AML-193 (cell line): ENCODE measurements around the gene CEP97.
A peak's percentile ranks its signal among the peaks of the same experiment; 100 is the strongest.
"Not testable (repeated sequence)": the region's sequence is repeated elsewhere in the genome, so short reads cannot be mapped to it uniquely, and the experiment has no call there.

Experiments
- DNase-seq, 2 experiments: peaks; one replicate each; lab custom pipeline; 2025; lab: John Stamatoyannopoulos, UW

Gene CEP97

DNA sequence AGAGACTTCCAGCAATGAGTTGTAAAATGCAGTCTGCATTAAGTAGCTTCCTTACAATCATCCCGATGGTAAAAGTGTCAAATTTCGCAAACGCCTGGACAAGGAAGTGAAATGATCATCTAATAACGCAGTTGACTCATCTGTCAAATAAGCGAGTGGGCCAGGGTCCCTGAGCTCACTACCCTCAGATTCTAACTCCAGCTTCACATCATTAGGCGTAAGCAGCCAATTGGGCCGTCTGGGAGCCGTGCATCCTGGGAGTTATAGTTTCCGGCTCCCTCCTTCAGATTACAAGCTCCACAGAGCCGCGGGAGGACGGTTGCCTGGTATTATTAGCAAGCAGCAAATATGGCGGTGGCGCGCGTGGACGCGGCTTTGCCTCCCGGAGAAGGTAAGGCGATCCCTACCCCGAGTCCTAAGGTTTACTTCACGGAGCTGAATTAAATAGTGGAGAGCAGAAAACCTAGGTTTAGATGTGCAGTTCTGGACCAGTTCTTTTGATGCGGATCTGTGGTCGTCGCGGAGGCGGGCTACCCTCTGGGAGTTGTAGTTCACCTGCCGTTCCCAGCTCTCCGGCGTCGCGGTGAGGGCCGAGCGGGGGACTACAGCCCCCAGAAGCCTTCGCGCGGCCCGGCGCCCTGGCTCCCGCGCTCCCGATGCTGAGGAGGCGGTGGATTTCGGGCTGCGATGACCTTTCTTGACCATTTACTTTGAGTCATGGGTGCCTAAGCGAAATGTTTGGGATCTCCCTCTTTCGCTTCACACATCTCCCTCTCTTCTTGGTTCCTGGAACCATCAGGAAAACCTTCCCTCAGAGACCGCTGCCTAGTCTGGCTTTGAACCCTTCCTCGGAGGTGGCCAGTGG lies at the start of gene CEP97:
CEP97 (plus strand) TSS at position 286 of the 865 bp plus-strand sequence; CDS start at position 349, 63 bp downstream.
- peak; percentile 95 to 98 for DNase-seq

DNA sequence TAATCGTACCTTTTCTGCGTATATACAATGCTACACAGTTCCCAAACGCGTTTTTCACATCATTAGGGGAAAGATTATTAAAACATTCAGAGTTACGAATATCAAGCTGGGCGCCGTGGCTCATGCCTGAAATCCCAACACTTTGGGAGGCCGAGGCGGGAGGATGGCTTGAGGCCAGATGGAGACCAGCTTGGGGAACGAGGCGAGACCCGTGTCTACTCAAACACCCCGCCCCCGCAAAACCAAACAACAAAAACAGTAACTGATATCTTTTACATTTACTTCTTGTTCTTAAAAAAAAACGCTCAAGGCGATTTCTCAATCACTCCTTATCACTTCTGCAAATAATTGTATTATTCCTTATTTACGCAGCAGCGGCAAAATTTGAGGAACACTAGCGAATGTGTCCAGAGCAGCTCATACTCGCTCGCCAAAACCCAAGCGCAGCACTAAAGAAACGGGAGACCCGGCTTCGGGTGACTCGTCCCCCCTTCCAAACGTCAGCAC lies 48.7 kb upstream of the CEP97 start:
- DNase-seq = no peak

GRCh38 chr3:101676216-101676764 lies 48.1 kb upstream of the CEP97 start:
- no peak for DNase-seq

DNA sequence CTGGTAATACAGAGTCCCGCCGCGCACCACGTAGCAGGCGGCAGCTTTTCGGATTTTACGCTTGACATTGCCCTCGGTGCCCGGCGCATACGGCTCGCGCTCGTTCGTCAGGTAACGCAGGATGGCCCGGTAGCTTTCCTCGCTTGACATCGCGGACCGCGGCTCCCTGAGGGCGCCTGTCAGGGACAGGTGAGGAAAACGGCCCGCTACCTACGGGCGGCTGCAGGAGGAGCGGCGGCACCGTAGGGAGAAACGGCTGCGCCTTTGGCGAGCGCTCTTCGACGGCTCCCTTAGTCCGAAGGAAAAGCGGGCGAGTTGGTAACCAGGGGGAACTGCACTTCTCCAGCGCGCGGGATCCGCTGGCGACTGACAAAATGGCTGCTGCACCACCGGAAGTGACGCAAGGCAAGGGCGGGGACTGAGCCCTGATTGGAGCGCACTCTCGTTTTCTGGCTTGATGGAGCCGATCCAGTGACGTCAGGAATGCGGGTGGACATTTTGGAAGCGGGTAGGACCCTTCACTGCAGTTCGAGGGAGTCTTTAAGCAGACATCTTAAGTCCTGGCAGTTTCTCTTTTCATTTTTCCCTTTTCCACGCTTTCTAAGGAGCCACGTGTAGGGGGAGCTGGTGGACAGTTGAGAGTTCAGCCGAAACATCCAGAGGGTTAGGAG lies 47.5 kb upstream of the CEP97 start, which contains the start of gene ZBTB11:
ZBTB11 (minus strand) TSS at position 368 of the 671 bp plus-strand sequence; CDS start at position 150, 218 bp downstream.
- DNase-seq = no peak

GRCh38 chr3:101677436-101678286 lies 46.8 kb upstream of the CEP97 start:
- no peak for DNase-seq

- not testable (repeated sequence) for DNase-seq
These were observed 45.6 kb upstream of the CEP97 start for GRCh38 chr3:101678837-101679236.

GRCh38 chr3:101680466-101680865 lies 43.9 kb upstream of the CEP97 start:
- no peak for DNase-seq

DNA sequence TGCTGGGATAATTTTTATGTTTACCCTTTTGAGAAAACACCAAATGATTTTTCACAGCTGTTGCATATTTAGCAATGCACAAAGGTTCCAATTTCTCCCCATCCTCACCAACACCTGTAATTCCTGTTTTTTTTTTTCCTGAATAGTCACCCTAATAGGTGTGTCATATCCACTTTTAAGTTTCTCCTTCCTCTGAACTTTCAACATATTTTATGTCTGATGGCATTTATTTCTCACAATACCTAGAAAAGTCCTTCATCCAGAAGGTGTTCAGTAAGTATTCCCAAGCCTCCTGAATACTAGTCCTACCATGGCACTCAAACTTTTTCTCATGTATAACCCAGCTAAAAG lies 39.4 kb upstream of the CEP97 start:
- DNase-seq = no peak

GRCh38 chr3:101685870-101686307 lies 38.5 kb upstream of the CEP97 start:
- DNase-seq = no peak

DNA sequence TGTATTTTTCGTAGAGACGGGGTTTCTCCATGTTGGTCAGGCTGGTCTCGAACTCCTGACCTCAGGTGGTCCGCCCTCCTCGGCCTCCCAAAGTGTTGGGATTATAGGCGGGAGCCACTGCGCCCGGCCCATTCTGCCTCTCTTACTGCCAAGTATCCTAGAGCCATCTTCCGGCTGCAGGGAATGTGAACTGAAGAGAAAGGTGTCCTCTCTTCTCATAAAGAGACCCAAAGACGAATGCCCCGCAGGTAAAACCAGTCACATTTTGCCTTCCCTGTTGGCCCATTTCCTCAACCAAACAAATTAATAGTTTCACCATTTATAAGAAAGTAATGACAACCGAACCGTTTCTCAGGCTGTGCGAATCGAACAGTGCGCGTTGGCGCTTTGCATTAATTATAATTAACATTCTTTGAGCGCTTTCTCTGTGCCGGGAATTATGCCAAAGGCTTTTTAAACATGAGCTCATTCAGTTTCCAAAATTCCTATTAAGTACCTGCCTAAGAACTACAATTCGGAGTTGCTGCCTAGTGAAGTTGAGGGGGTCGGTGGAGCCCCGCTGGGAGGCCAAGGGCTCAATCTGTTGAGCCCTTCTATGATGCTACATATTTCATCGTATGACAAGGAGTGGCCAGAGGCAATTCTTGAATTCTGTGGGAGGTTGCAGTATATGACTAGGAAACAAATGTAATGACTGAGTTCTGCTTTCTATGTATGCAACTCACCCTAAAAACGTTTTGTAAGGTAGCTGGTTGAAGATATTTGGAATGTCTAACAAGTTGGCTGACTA lies 37.1 kb upstream of the CEP97 start:
- DNase-seq = no peak

GRCh38 chr3:101689286-101689685 lies 35.1 kb upstream of the CEP97 start:
- no peak for DNase-seq

DNA sequence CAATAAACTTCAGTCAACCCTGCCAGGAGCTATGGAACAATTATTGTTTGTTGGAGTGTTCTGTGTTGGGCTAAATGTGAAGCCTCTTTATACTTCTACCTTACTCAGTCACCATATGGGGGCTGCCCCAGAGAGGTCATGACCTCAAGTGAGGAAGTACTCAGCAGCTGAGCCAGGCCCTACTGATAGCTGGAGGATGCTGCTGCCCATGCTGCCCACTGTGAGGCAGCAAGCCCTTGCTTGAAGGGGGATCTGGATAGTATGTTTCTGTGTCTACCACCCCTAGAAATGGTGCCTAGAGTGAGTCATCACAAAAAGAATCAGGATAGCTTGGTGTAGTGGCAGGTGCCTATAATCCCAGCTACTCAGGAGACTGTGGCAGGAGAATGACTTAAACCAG lies 33.4 kb upstream of the CEP97 start:
- no peak for DNase-seq

DNA sequence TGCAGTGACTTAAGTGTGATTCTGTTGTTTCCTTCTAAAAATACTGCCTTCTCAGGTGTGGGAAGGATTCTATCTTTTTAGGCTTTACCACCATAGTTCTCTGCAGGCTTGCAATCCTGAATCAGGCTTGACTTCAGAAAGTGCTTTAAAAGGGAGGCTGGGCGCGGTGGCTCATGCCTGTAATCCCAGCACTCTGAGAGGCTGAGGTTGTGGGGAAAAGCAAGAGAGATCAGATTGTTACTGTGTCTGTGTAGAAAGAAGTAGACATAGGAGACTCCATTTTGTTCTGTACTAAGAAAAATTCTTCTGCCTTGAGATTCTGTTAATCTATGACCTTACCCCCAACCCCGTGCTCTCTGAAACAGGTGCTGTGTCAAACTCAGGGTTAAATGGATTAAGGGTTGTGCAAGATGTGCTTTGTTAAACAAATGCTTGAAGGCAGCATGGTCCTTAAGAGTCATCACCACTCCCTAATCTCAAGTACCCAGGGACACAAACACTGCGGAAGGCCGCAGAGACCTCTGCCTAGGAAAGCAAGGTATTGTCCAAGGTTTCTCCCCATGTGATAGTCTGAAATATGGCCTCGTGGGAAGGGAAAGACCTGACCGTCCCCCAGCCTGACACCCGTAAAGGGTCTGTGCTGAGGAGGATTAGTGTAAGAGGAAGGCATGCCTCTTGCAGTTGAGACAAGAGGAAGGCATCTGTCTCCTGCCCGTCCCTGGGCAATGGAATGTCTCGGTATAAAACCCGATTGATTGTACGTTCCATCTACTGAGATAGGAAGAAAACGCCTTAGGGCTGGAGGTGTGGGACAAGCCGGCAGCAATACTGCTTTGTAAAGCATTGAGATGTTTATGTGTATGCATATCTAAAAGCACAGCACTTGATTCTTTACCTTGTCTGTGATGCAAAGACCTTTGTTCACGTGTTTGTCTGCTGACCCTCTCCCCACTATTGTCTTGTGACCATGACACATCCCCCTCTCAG lies 32.4 kb upstream of the CEP97 start:
- DNase-seq = not testable (repeated sequence)

DNA sequence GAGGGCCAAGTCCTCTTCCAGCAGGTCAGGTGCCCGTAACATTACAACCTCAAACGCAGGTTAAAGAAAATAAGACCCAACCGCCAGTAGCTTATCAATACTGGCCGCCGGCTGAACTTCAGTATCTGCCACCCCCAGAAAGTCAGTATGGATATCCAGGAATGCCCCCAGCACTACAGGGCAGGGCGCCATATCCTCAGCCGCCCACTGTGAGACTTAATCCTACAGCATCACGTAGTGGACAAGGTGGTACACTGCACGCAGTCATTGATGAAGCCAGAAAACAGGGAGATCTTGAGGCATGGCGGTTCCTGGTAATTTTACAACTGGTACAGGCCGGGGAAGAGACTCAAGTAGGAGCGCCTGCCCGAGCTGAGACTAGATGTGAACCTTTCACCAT lies 30.9 kb upstream of the CEP97 start:
- not testable (repeated sequence) for DNase-seq

DNA sequence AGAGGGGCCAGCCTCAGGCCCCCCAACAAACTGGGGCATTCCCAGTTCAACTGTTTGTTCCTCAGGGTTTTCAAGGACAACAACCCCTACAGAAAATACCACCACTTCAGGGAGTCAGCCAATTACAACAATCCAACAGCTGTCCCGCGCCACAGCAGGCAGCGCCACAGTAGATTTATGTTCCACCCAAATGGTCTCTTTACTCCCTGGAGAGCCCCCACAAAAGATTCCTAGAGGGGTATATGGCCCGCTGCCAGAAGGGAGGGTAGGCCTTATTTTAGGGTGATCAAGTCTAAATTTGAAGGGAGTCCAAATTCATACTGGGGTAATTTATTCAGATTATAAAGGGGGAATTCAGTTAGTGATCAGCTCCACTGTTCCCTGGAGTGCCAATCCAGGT lies 29.6 kb upstream of the CEP97 start:
- DNase-seq = not testable (repeated sequence)

- DNase-seq = no peak
These were observed 28.5 kb upstream of the CEP97 start for GRCh38 chr3:101695779-101696372.

- DNase-seq = no peak
These were observed 22.4 kb upstream of the CEP97 start for GRCh38 chr3:101701696-101702634.

- no peak for DNase-seq
These were observed 21.7 kb upstream of the CEP97 start for GRCh38 chr3:101702726-101703125.
